Calu3 (cell line): ENCODE data around the gene SLC9A8. TPM values are rescaled to one million over a fixed set of nuclear protein-coding genes. Genes with fewer than 3 reads are reported as not detected.

Source experiments
- BruUV-seq: library from RNA; stranded (reverse); fragments of 400-500 nt; replicated peaks from 2 replicates; lab custom pipeline; 2021; lab: Mats Ljungman, UMichigan
- CTCF ChIA-PET: fragments of 300-600 bp; sonication (Branson Sonifier 250); formaldehyde crosslinking; loops from one replicate; lab custom pipeline; 2022; ENCODE audit warnings: antibody characterized with exemption; lab: Charles Lee
- DNase-seq: peaks from one replicate; pipeline ENCODE4 v3.0.0; 2022
- H3K27ac Mint-ChIP-seq: one replicate; pipeline ENCODE4 v1.8.0; 2022; ENCODE audit warnings: mixed read lengths; ENCODE audit not compliant: unreplicated experiment
- H3K27me3 Mint-ChIP-seq: one replicate; pipeline ENCODE4 v1.8.0; 2022; ENCODE audit warnings: mixed read lengths; ENCODE audit not compliant: unreplicated experiment
- H3K36me3 Mint-ChIP-seq: one replicate; pipeline ENCODE4 v1.8.0; 2022; ENCODE audit warnings: mild to moderate bottlenecking, moderate library complexity, mixed read lengths; ENCODE audit not compliant: insufficient read depth, unreplicated experiment
- H3K4me1 Mint-ChIP-seq: one replicate; pipeline ENCODE4 v1.8.0; 2022; ENCODE audit warnings: mild to moderate bottlenecking, low read depth, mixed read lengths; ENCODE audit not compliant: unreplicated experiment
- H3K4me3 Mint-ChIP-seq: one replicate; pipeline ENCODE4 v1.8.0; 2022; ENCODE audit warnings: mild to moderate bottlenecking, low read depth, moderate library complexity, mixed read lengths; ENCODE audit not compliant: unreplicated experiment
- H3K9me3 Mint-ChIP-seq: one replicate; pipeline ENCODE4 v1.8.0; 2022; ENCODE audit warnings: low read depth, mixed read lengths; ENCODE audit not compliant: unreplicated experiment
- intact Hi-C: fragments of 100-400 bp; cut with micrococcal nuclease; formaldehyde crosslinking; loops from one replicate; pipeline ENCODE4 v1.10.0; 2022; ENCODE audit not compliant: unreplicated experiment
- total RNA-seq: library from RNA; stranded (reverse); gene quantifications from 2 replicates; pipeline ENCODE4 v1.2.3, GENCODE V29; 2022
- TF ChIP-seq, protein P1 (sequence below): fragments of 200-600 bp; IDR thresholded peaks from one replicate; pipeline ENCODE4 v1.8.0; 2022; ENCODE audit warnings: antibody characterized with exemption; ENCODE audit not compliant: unreplicated experiment

Gene SLC9A8
- total RNA-seq, 1 experiment from 2014 or later, result 30.0 TPM

DNA sequence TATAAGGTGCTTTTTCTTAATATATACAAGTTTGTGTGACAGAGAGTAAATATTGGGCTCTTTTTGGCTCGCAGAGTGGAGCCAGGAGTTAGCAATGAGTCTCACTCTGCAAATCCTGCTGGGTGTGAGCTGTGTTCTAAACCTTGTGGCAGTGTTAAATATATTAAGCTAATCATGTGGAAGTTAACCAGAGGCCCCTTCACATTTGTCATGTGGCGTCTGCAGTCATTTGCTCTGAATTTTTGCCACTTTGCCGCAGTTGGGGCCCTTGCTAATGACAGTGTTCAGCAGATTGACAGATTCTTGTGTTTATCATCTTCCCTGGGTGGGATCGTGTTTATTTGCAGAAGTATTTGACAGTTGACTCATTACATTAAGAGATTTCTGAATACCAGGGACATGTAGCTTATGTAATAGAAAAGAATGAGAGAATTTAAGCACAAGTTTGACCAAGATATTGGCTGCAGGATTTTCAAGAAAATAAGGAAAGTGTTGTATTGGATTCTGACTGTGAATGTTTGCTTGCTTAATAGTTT, 64.8 kb downstream of the SLC9A8 start:
- Mint-ChIP-seq H3K27ac (no peak overlapping the region), H3K36me3 (peaks cover 32% of the 10 kb centered on the region), H3K4me1 (no peaks in the 10 kb centered on the region), H3K27me3 (no peaks in the 10 kb centered on the region), H3K4me3 (no peak overlapping the region), H3K9me3 (no peaks in the 10 kb centered on the region)
- no peak for DNase-seq
- intact Hi-C loops, result no loop called here
- TF ChIP-seq, protein P1, sequence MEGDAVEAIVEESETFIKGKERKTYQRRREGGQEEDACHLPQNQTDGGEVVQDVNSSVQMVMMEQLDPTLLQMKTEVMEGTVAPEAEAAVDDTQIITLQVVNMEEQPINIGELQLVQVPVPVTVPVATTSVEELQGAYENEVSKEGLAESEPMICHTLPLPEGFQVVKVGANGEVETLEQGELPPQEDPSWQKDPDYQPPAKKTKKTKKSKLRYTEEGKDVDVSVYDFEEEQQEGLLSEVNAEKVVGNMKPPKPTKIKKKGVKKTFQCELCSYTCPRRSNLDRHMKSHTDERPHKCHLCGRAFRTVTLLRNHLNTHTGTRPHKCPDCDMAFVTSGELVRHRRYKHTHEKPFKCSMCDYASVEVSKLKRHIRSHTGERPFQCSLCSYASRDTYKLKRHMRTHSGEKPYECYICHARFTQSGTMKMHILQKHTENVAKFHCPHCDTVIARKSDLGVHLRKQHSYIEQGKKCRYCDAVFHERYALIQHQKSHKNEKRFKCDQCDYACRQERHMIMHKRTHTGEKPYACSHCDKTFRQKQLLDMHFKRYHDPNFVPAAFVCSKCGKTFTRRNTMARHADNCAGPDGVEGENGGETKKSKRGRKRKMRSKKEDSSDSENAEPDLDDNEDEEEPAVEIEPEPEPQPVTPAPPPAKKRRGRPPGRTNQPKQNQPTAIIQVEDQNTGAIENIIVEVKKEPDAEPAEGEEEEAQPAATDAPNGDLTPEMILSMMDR, result no peak
- BruUV-seq, result no TSS peak
- CTCF ChIA-PET, result interaction anchor here (0.6 to 0.8 kb wide), 4 partner anchors 15 to 266 kb away, joined by 3 to 6 read pairs (median 4); no protein-coding TSS in a partner anchor

DNA sequence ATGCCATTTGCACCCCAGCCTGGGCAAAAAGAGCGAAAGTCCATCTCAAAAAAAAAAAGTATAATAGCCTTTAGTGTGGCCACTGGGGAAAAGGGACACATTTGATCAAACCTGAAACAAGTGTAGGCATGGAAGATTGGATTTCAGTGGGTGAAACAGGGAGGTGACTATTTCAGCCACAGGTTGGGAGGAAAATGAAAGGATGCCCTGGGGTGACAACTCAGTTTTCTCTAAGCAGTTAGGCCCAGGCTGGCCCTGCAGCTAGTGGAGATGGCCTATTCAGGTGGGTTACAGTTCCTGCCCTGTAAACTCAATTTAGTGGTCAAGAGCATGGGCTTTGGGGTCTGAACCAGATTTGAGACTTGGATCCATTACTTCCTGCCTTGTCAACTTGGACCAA, 66.3 kb downstream of the SLC9A8 start:
- no peaks in the 10 kb centered on the region for H3K9me3 Mint-ChIP-seq
- no peak overlapping the region for H3K4me3 Mint-ChIP-seq
- CTCF ChIA-PET, result no interaction called here
- no peaks in the 10 kb centered on the region for H3K4me1 Mint-ChIP-seq
- intact Hi-C loops, result no loop called here
- H3K27ac Mint-ChIP-seq, result no peak overlapping the region
- TF ChIP-seq, protein P1, result no peak
- DNase-seq, result no peak
- H3K27me3 Mint-ChIP-seq, result no peaks in the 10 kb centered on the region
- no TSS peak for BruUV-seq
- H3K36me3 Mint-ChIP-seq, result peaks cover 27% of the 10 kb centered on the region

DNA sequence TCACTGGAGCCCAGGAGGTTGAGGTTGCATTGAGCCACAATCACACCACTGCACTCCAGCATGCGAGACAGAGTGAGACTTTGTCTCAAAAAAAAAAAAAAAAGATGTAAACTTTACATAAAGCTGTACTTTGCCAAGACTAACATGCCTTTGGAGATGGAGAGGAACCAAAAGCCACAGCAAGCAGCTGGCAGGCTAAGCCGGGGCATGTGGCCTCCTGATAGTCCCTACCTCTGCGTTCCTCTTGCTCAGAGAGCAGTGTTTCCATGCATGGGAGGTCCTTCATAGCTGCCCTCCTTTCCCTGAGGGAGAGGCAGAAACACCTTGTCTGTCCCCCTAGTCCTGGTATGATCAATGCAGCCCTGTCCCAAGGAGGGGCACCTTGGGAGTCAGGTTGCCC, 67.5 kb downstream of the SLC9A8 start:
- intact Hi-C loops, result no loop called here
- TF ChIP-seq, protein P1, result no peak
- no peak for DNase-seq
- BruUV-seq, result no TSS peak
- no peaks in the 10 kb centered on the region for H3K4me1 Mint-ChIP-seq
- peaks cover 26% of the 10 kb centered on the region for H3K36me3 Mint-ChIP-seq
- CTCF ChIA-PET, result interaction anchor here (0.7 kb wide), 1 partner anchor 11 kb away, joined by 8 read pairs; no protein-coding TSS in a partner anchor
- H3K27ac Mint-ChIP-seq, result no peak overlapping the region
- no peaks in the 10 kb centered on the region for H3K27me3 Mint-ChIP-seq
- H3K4me3 Mint-ChIP-seq, result no peak overlapping the region
- H3K9me3 Mint-ChIP-seq, result no peaks in the 10 kb centered on the region

DNA sequence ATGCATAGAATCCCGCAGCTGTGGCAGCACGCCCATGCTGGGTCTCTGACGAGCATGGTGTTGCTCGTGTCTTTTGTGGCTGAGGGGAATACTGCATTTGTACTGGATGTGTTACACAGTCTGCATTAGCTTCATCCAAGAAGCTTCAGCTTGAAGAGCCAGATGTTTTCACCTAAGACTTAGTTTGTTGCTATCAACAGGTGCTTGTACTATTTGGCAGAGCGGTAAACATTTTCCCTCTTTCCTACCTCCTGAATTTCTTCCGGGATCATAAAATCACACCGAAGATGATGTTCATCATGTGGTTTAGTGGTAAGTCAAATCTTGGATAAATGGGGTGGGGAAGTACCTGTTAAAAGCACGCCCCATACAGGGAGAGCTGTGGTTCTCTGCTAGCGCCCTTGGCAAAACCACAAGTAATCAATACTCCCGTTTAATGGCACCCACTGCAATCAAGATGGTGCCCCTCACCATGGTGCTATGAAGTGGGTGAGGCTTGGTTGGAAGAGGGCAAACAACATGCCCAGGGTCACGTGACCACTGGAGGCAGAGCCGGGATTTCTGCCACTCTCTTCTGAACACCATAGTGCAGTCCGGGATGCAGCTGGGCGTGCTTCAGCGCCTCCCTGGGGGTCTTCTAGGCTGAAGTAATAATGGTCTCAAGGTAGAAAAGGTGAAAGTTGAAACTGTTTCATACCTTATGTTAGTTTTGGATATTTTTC, 68.3 kb downstream of the SLC9A8 start:
- Mint-ChIP-seq H3K27ac (no peak overlapping the region), H3K4me3 (no peak overlapping the region), H3K36me3 (peaks cover 20% of the 10 kb centered on the region), H3K9me3 (no peaks in the 10 kb centered on the region), H3K4me1 (no peaks in the 10 kb centered on the region), H3K27me3 (no peaks in the 10 kb centered on the region)
- no peak for DNase-seq
- TF ChIP-seq, protein P1, result no peak
- intact Hi-C loops, result no loop called here
- CTCF ChIA-PET, result interaction anchor here (0.7 kb wide), 1 partner anchor 12 kb away, joined by 8 read pairs; no protein-coding TSS in a partner anchor
- no TSS peak for BruUV-seq
